Cardiac muscle cell (in vitro differentiated cells and primary cell): ENCODE data around the gene MYCN. TPM values are rescaled to one million over a fixed set of nuclear protein-coding genes. Genes with fewer than 3 reads are reported as not detected.
"Not testable (repeated sequence)": the region's sequence is repeated elsewhere in the genome, so short reads cannot be mapped to it uniquely, and the experiment has no call there.

Experiments
- DNase-seq, 2 donors: peaks; one replicate each; pipeline versions ENCODE4 v3.0.0 to v3.0.0-alpha.2; 2010 to 2017; ENCODE audit warnings: low read depth in 1 of 2, low spot score in 1 of 2
- H3K27ac ChIP-seq: fragments of 200-600 bp; sonication (generic); 2 replicates; pipeline ENCODE4 v1.5.1; 2016
- H3K27me3 ChIP-seq: fragments of 200-600 bp; sonication (generic); 2 replicates; pipeline ENCODE4 v1.6.0; 2016; ENCODE audit warnings: control low read depth
- H3K36me3 ChIP-seq: fragments of 200-600 bp; sonication (generic); 2 replicates; pipeline ENCODE4 v1.5.1; 2016; ENCODE audit warnings: control low read depth
- H3K4me1 ChIP-seq: fragments of 200-600 bp; sonication (generic); 2 replicates; pipeline ENCODE4 v1.8.1; 2017; ENCODE audit warnings: low read depth, mild to moderate bottlenecking, mixed run types
- H3K4me3 ChIP-seq: fragments of 200-600 bp; sonication (generic); 2 replicates; pipeline ENCODE4 v1.5.1; 2016; ENCODE audit warnings: mild to moderate bottlenecking
- H3K9me3 ChIP-seq: fragments of 200-600 bp; sonication (generic); 2 replicates; pipeline ENCODE4 v1.5.1; 2017; ENCODE audit warnings: low read depth, mild to moderate bottlenecking, control low read depth
- polyA plus RNA-seq: library from polyadenylated mRNA; unstranded; fragments of >200 nt; fragmentation: Nextera tagmentation; extraction: Ambion mirVana; gene quantifications from 2 replicates; pipeline ENCODE4 v1.2.1, GENCODE V29; 2016
- total RNA-seq: library from RNA; depleted of rRNA; stranded (reverse); fragments of >200 nt; gene quantifications from 2 replicates; pipeline ENCODE4 v1.2.3, GENCODE V29; 2016
- TF ChIP-seq, protein P1 (sequence below): IDR thresholded peaks from 2 replicates; pipeline ENCODE4 v1.5.1; 2012; ENCODE audit warnings: low read depth, mild to moderate bottlenecking, low read length

The MYCN gene
- total and polyA plus RNA-seq, 2 experiments from 2014 or later = 38.5 to 72.5 TPM

DNA sequence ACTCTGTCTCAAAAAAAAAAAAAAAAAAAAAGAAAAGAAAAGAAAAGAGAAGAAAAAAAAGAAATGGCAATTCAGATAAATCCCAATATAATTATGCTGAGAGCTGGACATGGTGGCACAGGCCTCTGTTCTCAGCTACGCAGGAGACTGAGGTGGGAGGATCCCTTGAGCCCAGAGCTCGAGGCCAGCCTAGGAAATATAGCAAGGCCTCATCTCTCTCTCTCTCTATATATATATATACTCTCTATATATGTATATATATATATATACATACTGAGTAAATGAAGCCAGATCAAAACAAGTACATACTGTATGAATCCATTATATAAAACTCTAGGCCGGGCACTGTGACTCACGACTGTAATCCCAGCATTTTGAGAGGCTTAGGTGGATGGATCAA, 30.6 kb upstream of the MYCN start:
- H3K9me3 ChIP-seq = no peaks in the 10 kb centered on the region
- H3K4me1 ChIP-seq = no peaks in the 10 kb centered on the region
- no peak overlapping the region for H3K27ac ChIP-seq
- no peak overlapping the region for H3K4me3 ChIP-seq
- no peaks in the 10 kb centered on the region for H3K36me3 ChIP-seq
- TF ChIP-seq, protein P1, sequence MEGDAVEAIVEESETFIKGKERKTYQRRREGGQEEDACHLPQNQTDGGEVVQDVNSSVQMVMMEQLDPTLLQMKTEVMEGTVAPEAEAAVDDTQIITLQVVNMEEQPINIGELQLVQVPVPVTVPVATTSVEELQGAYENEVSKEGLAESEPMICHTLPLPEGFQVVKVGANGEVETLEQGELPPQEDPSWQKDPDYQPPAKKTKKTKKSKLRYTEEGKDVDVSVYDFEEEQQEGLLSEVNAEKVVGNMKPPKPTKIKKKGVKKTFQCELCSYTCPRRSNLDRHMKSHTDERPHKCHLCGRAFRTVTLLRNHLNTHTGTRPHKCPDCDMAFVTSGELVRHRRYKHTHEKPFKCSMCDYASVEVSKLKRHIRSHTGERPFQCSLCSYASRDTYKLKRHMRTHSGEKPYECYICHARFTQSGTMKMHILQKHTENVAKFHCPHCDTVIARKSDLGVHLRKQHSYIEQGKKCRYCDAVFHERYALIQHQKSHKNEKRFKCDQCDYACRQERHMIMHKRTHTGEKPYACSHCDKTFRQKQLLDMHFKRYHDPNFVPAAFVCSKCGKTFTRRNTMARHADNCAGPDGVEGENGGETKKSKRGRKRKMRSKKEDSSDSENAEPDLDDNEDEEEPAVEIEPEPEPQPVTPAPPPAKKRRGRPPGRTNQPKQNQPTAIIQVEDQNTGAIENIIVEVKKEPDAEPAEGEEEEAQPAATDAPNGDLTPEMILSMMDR = no peak
- DNase-seq = no peak
- H3K27me3 ChIP-seq = no peaks in the 10 kb centered on the region

DNA sequence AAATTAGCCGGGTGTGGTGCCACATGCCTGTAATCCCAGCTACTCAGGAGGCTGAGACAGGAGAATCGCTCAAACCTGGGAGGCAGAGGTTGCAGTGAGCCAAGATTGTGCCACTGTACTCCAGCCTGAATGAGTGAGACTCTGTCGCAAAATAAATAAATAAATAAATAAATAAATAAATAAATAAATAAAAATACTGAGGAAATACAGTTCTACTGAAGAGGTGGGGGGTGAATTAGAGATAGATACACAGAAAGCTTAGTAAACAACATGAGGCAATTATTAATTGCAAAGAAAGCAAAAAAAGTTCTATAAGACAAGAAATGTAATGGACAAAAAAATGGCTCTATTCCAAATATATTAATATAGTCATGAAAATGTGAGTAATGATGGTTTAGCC, 29.1 kb upstream of the MYCN start:
- H3K27ac ChIP-seq, DNase-seq, H3K9me3 ChIP-seq, H3K4me1 ChIP-seq, H3K36me3 ChIP-seq, H3K4me3 ChIP-seq, H3K27me3 ChIP-seq: not testable (repeated sequence)

GRCh38 chr2:15911686-15912085, 28.7 kb upstream of the MYCN start:
- Histone ChIP-seq H3K4me1 (peaks cover 3% of the 10 kb centered on the region), H3K9me3 (no peaks in the 10 kb centered on the region), H3K4me3 (no peak overlapping the region), H3K27ac (no peak overlapping the region), H3K27me3 (no peaks in the 10 kb centered on the region), H3K36me3 (no peaks in the 10 kb centered on the region)
- DNase-seq = no peak
- TF ChIP-seq, protein P1 = no peak

GRCh38 chr2:15912203-15912602, 28.1 kb upstream of the MYCN start:
- H3K4me3 ChIP-seq = no peak overlapping the region
- no peaks in the 10 kb centered on the region for H3K36me3 ChIP-seq
- H3K27ac ChIP-seq = no peak overlapping the region
- H3K9me3 ChIP-seq = no peaks in the 10 kb centered on the region
- peak in 1 of 2 donors; percentile 74 for DNase-seq
- no peaks in the 10 kb centered on the region for H3K27me3 ChIP-seq
- peaks cover 4% of the 10 kb centered on the region for H3K4me1 ChIP-seq
- TF ChIP-seq, protein P1 = no peak

DNA sequence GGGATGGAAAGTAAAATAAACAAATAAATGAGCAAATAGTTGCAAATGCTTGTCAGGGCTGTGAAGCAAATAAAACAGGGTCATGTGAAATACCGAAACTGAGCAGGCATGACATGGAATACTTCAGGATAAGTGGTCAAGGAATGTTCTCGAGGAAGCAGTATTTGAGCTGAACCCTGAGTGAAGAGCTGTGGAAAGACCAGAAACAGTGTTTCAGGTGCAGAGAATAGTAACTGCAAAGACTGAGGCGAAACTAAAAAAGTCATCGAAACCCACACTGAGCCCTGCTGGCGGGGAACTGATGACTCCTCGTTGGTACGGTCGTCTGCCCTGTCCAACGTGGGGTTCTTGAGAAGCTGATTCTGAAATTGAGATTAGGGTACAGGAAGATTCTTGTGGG, 27.2 kb upstream of the MYCN start:
- no peak for DNase-seq
- no peaks in the 10 kb centered on the region for H3K27me3 ChIP-seq
- peaks cover 4% of the 10 kb centered on the region for H3K4me1 ChIP-seq
- no peaks in the 10 kb centered on the region for H3K9me3 ChIP-seq
- H3K36me3 ChIP-seq = no peaks in the 10 kb centered on the region
- TF ChIP-seq, protein P1 = no peak
- no peak overlapping the region for H3K27ac ChIP-seq
- H3K4me3 ChIP-seq = no peak overlapping the region

- TF ChIP-seq, protein P1 = no peak
- Histone ChIP-seq H3K4me1 (peaks cover 4% of the 10 kb centered on the region), H3K27me3 (no peaks in the 10 kb centered on the region), H3K9me3 (no peaks in the 10 kb centered on the region), H3K4me3 (no peak overlapping the region), H3K36me3 (no peaks in the 10 kb centered on the region), H3K27ac (no peak overlapping the region)
- peak; percentile 8 to 20 for DNase-seq
Observed at GRCh38 chr2:15914596-15915385, 25.6 kb upstream of the MYCN start.

DNA sequence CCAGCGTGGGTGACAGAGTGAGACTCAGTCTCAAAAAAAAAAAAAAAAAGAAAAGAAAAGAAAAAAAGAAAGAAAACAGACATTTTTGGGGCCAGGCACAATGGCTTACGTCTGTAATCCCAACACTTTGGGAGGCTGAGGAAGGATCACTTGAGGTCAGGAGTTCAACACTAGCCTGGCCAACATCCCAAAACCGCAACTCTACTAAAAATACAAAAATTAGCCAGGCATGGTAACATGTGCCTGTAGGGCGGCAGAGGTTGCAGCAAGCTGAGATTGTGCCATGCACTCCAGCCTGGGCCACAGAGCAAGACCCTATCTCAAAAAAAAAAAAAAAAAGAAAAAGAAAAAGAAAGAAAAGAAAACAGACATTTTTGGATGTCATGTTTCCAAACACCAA, 24.8 kb upstream of the MYCN start:
- not testable (repeated sequence) for H3K4me3 ChIP-seq, H3K27ac ChIP-seq, H3K36me3 ChIP-seq, H3K27me3 ChIP-seq, H3K9me3 ChIP-seq, DNase-seq, H3K4me1 ChIP-seq
